Measurements from ENCODE around the gene SYT5. TPM values are rescaled to one million over a fixed set of nuclear protein-coding genes. Genes with fewer than 3 reads are reported as not detected.
"Not testable (repeated sequence)": the region's sequence is repeated elsewhere in the genome, so short reads cannot be mapped to it uniquely, and the experiment has no call there.

The SYT5 gene
- total and polyA plus RNA-seq, 9 donors: 0.08 to 2.3 (median 0.46) TPM; not detected in 5

- 86 to 90% (median 90%) methylated on average over 7 of the region's 7 CpGs for WGBS, 3 donors
- no peak for DNase-seq
- no peaks in the 10 kb centered on the region for H3K27me3 ChIP-seq
- no peak overlapping the region for H3K4me3 ChIP-seq
- H3K4me1 ChIP-seq (ENCODE audit: insufficient read depth): no peaks in the 10 kb centered on the region
- no peaks in the 10 kb centered on the region for H3K36me3 ChIP-seq
- intact Hi-C loops (cut with DNase I): no loop called here
- no peaks in the 10 kb centered on the region for H3K9me3 ChIP-seq
- no peak overlapping the region for H3K27ac ChIP-seq
- TF ChIP-seq EP300 (IDR thresholded peaks at IDR 0.05) (no peak), POLR2A (IDR thresholded peaks at IDR 0.05) (no peak), CTCF (IDR thresholded peaks at IDR 0.05) (no peak)
Observed at GRCh38 chr19:55225415-55225958, 45.4 kb upstream of the SYT5 start.

GRCh38 chr19:55224679-55225414 is 44.8 kb upstream of the SYT5 start:
- intact Hi-C loops (cut with DNase I); H3K27me3 ChIP-seq; H3K36me3 ChIP-seq; H3K9me3 ChIP-seq; H3K27ac ChIP-seq; DNase-seq; H3K4me3 ChIP-seq; H3K4me1 ChIP-seq (ENCODE audit: insufficient read depth): not testable (repeated sequence)
- 36 to 48% (median 37%) methylated on average over 10 to 11 of the region's 11 CpGs for WGBS, 3 donors

GRCh38 chr19:55224038-55224665 is 44.1 kb upstream of the SYT5 start:
- Histone ChIP-seq H3K27me3 (no peaks in the 10 kb centered on the region), H3K4me3 (no peak overlapping the region), H3K9me3 (no peaks in the 10 kb centered on the region), H3K36me3 (no peaks in the 10 kb centered on the region), H3K27ac (no peak overlapping the region), H3K4me1 (ENCODE audit: insufficient read depth) (no peaks in the 10 kb centered on the region)
- WGBS, 3 donors: 57 to 69% (median 62%) methylated on average over 26 of the region's 26 CpGs
- intact Hi-C loops (cut with DNase I): no loop called here
- TF ChIP-seq POLR2A (IDR thresholded peaks at IDR 0.05) (no peak), EP300 (IDR thresholded peaks at IDR 0.05) (no peak), CTCF (IDR thresholded peaks at IDR 0.05) (no peak)
- no peak for DNase-seq

GRCh38 chr19:55223291-55224037 is 43.4 kb upstream of the SYT5 start:
- no peaks in the 10 kb centered on the region for H3K4me1 ChIP-seq (ENCODE audit: insufficient read depth)
- TF ChIP-seq POLR2A (IDR thresholded peaks at IDR 0.05) (no peak), EP300 (IDR thresholded peaks at IDR 0.05) (no peak), CTCF (IDR thresholded peaks at IDR 0.05) (no peak)
- intact Hi-C loops (cut with DNase I): no loop called here
- H3K4me3 ChIP-seq: no peak overlapping the region
- H3K27ac ChIP-seq: no peak overlapping the region
- no peak for DNase-seq
- H3K9me3 ChIP-seq: no peaks in the 10 kb centered on the region
- no peaks in the 10 kb centered on the region for H3K36me3 ChIP-seq
- 68 to 72% (median 70%) methylated on average over 17 of the region's 17 CpGs for WGBS, 3 donors
- no peaks in the 10 kb centered on the region for H3K27me3 ChIP-seq
